ENCODE results near the gene GATA2.

GRCh38 chr3:128431803-128432300, 61.1 kb downstream of the GATA2 start:
- TF ChIP-seq POLR2AphosphoS5 (IDR thresholded peaks at IDR 0.05; ENCODE audit: low read depth) (no peak), ETS1 (IDR thresholded peaks at IDR 0.05) (no peak)

Data from GM23338 (cell line).